Right ventricle myocardium inferior (tissue), 1 donor: Measurements from ENCODE around the gene ITPKA. TPM values are rescaled to one million over a fixed set of nuclear protein-coding genes. Genes with fewer than 3 reads are reported as not detected.
"Not testable (repeated sequence)": the region's sequence is repeated elsewhere in the genome, so short reads cannot be mapped to it uniquely, and the experiment has no call there.

ENCODE experiments used
- ATAC-seq: fragments of 200-7000 bp; cut with Tn5 transposase; one replicate; pipeline ENCODE4 v1.9.1; 2020; ENCODE audit warnings: mild to moderate bottlenecking, moderate library complexity
- DNase-seq: peaks from one replicate; pipeline ENCODE4 v3.0.0; 2021; ENCODE audit errors: missing footprints
- intact Hi-C: fragments of 100-400 bp; cut with DNase I; formaldehyde crosslinking; loops from one replicate; pipeline ENCODE4 v1.11.0; 2022
- long read RNA-seq: library from polyadenylated mRNA; unstranded; transcript quantifications from one replicate; pipeline ENCODE4 v2.0.0, GENCODE V29; 2021
- total RNA-seq: library from RNA; stranded (reverse); fragmentation: NEBNext Ultra II Directional; extraction: Animal tissue kit (Norgen Biotek cat#: 25700); gene quantifications from one replicate; pipeline ENCODE4 v1.2.1, GENCODE V29; 2021
- donor health status: DM: no; HTN: yes; CAD: no; lungs with severe emphysema.

The ITPKA gene
- 2.7 TPM for total RNA-seq
- long read RNA-seq, transcript ITPKA-201 (7 exons, 1,824 nt) = major isoform, 16 of 17 reads
- long read RNA-seq, partial matches to known transcripts = 1 of 17 reads
- long read RNA-seq, other reads (novel, unspliced or antisense) = 0 of 17 reads

- peak; percentile 83 for ATAC-seq
- intact Hi-C loops = no loop called here
- DNase-seq = peak; percentile 87
Observed at GRCh38 chr15:41493205-41493901, at the start of gene ITPKA. Gene ITPKA, plus strand, starts transcription at chr15:41493874. Its CDS starts 54 bp downstream, at chr15:41493928.

DNA sequence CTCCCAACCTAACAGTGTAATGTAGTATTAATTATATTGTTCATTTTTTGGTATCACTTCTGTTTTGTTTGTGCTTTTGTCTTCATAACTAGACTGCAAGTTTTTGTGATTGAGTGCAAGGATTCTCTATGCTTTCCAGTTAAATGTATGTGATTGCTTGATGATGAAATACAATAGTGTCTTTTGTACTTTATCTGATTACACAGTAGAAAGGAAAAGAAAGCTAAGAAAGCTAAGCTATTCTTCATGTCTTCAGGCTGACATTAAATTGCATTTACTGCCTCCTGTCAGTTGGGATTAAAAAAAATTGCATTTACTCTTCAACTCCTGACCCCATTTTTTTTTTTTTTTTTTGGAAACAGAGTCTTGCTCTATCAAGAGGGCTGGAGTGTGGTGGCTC lies 48.3 kb upstream of the ITPKA start:
- DNase-seq (no peak), ATAC-seq (no peak)
- intact Hi-C loops = no loop called here

- intact Hi-C loops = no loop called here
- DNase-seq (no peak), ATAC-seq (no peak)
Observed at GRCh38 chr15:41462084-41462795, 31.4 kb upstream of the ITPKA start.

DNA sequence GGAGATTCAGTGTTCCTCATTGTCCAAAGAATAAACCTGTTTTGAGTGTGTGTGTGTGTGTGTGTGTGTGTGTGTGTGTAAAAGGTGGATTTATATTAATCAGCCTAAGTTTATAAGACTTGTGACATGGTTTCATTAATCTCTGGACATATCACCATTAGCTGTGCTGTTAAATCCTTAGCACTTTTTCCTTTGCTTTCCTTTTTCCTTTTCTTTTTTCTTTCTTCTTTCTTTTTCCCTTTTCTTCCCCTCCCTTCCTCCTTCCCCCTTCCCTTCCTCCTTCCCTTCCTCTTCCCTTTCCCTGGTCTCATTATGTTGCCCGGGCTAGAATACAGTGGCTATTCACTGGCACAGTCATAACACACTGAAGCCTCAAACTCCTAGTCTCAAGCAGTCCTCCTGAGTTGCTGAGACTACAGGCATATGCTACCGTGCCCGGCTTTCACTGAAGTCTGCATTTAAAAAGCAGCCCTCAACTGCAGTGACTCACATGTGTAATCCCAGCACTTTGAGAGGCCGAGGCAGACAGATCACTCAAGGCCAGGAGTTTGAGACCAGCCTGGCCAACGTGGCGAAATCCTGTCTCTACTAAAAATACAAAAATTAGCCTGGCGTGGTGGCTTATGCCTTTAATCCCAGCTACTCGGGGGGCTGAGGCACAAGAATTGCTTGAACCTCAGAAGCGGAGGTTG lies 28.6 kb upstream of the ITPKA start:
- DNase-seq (no peak), ATAC-seq (no peak)
- intact Hi-C loops = no loop called here

- intact Hi-C loops = no loop called here
- DNase-seq (no peak), ATAC-seq (no peak)
Observed at GRCh38 chr15:41465822-41466421, 27.8 kb upstream of the ITPKA start.

- ATAC-seq (no peak), DNase-seq (no peak)
- intact Hi-C loops = no loop called here
Observed at GRCh38 chr15:41466711-41467110, 27.0 kb upstream of the ITPKA start.

DNA sequence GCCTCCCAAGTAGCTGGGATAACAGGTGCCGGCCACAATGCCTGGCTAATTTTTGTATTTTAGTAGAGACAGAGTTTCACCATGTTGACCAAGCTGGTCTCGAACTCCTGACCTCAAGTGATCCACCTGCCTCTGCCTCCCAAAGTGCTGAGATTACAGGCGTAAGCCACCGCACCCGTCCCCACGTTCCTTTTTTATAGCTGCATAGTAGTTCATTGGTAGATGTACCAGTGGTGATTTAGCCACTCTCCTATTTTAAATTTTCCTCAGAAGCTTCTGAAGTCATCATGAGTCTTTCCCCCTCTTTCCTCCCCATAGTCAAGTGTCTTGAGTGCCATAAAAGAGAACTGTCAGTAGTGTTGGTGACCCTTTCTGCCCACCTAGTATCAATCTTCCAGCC lies 24.0 kb upstream of the ITPKA start:
- ATAC-seq, intact Hi-C loops: not testable (repeated sequence)

GRCh38 chr15:41473418-41473817 lies 20.3 kb upstream of the ITPKA start:
- ATAC-seq = no peak
- DNase-seq = no peak
- intact Hi-C loops = no loop called here

More for the DNA sequence above, 24.0 kb upstream of the ITPKA start:
- DNase-seq = not testable (repeated sequence)

DNA sequence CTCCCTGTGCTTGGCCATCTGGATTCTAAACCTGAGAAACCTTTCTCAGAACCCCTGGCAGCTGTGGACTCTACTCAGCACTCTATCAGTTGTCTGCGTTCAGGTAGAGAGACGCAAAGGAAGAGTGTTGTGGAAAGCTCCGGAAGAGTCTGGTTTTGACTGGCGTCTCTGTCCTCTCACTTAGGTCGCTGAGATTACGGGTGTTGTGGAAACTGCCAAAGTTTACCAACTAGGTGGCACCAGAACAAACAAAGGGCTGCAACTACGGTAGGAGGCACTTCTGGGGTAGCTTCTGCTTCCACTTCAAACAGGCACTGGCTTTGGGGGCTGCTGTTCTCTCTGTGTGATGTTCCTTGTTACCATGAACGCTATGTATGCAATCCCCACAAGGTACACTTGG lies 19.2 kb upstream of the ITPKA start:
- DNase-seq = no peak
- no peak for ATAC-seq
- intact Hi-C loops = no loop called here

DNA sequence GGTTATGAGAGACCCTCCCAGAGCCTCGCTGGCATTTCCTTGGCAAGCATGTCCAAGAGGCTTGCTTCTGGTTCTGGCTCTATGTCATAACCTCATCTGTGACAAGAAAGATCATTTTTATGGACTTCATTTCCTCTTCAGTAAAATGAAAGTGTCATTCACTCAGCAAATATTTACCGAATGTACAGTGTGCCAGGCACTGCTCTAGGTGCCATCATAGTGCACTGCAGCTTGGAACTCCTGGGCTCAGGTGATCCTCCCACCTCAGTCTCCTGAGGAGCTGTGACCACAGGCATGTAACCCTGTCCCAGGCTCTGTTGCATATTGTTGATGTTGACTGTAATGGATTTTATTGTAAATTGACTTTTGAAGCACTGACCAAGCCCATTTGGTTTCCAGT lies 18.7 kb upstream of the ITPKA start:
- no peak for ATAC-seq
- DNase-seq = no peak
- intact Hi-C loops = no loop called here

- intact Hi-C loops = no loop called here
- DNase-seq (no peak), ATAC-seq (no peak)
Observed at GRCh38 chr15:41476416-41477048, 17.1 kb upstream of the ITPKA start.

- DNase-seq (no peak), ATAC-seq (no peak)
- intact Hi-C loops = no loop called here
Observed at GRCh38 chr15:41480396-41481140, 13.1 kb upstream of the ITPKA start.

- ATAC-seq = no peak
- DNase-seq = no peak
- intact Hi-C loops = no loop called here
Observed at GRCh38 chr15:41482110-41482877, 11.4 kb upstream of the ITPKA start.

- ATAC-seq = no peak
- intact Hi-C loops = no loop called here
- DNase-seq = no peak
Observed at GRCh38 chr15:41483115-41483514, 10.6 kb upstream of the ITPKA start.

GRCh38 chr15:41483519-41483918 lies 10.2 kb upstream of the ITPKA start:
- ATAC-seq = no peak
- intact Hi-C loops = no loop called here

GRCh38 chr15:41484937-41485625 lies 8.6 kb upstream of the ITPKA start:
- DNase-seq = no peak
- intact Hi-C loops = no loop called here
- no peak for ATAC-seq

More at GRCh38 chr15:41483519-41483918, 10.2 kb upstream of the ITPKA start:
- DNase-seq = no peak

DNA sequence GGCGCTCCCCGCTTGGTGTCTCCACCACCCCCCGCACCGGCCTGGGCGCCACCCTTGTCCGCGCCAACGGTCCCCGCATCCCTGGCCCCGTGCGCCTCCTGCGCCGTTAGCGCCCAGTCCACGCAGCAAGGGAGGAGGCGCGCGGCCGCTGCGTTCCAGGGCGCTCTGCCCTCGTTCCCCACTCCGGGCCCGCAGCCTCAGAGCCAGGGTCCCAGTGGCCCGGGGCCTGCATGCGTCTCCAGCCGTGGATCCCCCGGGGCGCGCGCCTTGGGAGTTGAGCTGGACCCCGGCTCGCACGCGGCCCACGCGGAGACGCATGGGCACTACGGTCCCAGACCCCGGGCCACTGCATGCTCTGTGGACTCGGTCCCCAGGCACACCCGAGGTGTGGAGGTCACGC lies 7.4 kb upstream of the ITPKA start:
- intact Hi-C loops = no loop called here

More for the DNA sequence above, 7.4 kb upstream of the ITPKA start:
- no peak for DNase-seq
- no peak for ATAC-seq
